Trophoblast cell (in vitro differentiated cells and primary cell): ENCODE data around the gene BCL3.
"Not testable (repeated sequence)": the region's sequence is repeated elsewhere in the genome, so short reads cannot be mapped to it uniquely, and the experiment has no call there.

Experiments used
- DNase-seq, 2 donors: peaks; one replicate each; pipeline ENCODE4 v3.0.0-alpha.2; 2016
- H2AFZ ChIP-seq: 2 replicates; pipeline ENCODE4 v1.6.1; 2013; ENCODE audit warnings: low read length, moderate library complexity, mild to moderate bottlenecking; ENCODE audit not compliant: insufficient read depth, poor library complexity
- H2AK5ac ChIP-seq: 2 replicates; pipeline ENCODE4 v1.6.1; 2013; ENCODE audit warnings: mild to moderate bottlenecking, low read length
- H2BK120ac ChIP-seq: 2 replicates; pipeline ENCODE4 v1.6.1; 2013; ENCODE audit warnings: low read length, mild to moderate bottlenecking, moderate library complexity; ENCODE audit not compliant: insufficient read depth, poor library complexity
- H2BK12ac ChIP-seq: 2 replicates; pipeline ENCODE4 v1.6.1; 2013; ENCODE audit warnings: mild to moderate bottlenecking, low read length, moderate library complexity
- H2BK5ac ChIP-seq: 2 replicates; pipeline ENCODE4 v1.6.1; 2013; ENCODE audit warnings: low read length, low read depth, moderate library complexity, mild to moderate bottlenecking; ENCODE audit not compliant: poor library complexity
- H3K14ac ChIP-seq: 2 replicates; pipeline ENCODE4 v1.6.1; 2013; ENCODE audit warnings: mild to moderate bottlenecking, low read length
- H3K18ac ChIP-seq: 2 replicates; pipeline ENCODE4 v1.6.1; 2013; ENCODE audit warnings: mild to moderate bottlenecking, low read length
- H3K23ac ChIP-seq: 2 replicates; pipeline ENCODE4 v1.6.1; 2013; ENCODE audit warnings: low read length
- H3K27ac ChIP-seq: 2 replicates; pipeline ENCODE4 v1.5.1; 2013; ENCODE audit warnings: low read depth, mild to moderate bottlenecking, inconsistent platforms, low read length, moderate library complexity
- H3K27me3 ChIP-seq: 2 replicates; pipeline ENCODE4 v1.6.1; 2013; ENCODE audit warnings: inconsistent platforms, mild to moderate bottlenecking, low read length, moderate library complexity; ENCODE audit not compliant: insufficient read depth
- H3K36me3 ChIP-seq, 2 experiments: 1 replicate in 1 of 2; 2 replicates in 1 of 2; pipeline ENCODE4 v1.6.1; 2013; ENCODE audit warnings: low read length in 2 of 2, mild to moderate bottlenecking in 2 of 2, moderate library complexity in 1 of 2; ENCODE audit not compliant: insufficient read depth in 2 of 2, control insufficient read depth in 1 of 2
- H3K4ac ChIP-seq: 2 replicates; pipeline ENCODE4 v1.6.1; 2013; ENCODE audit warnings: low read depth, mild to moderate bottlenecking, low read length, moderate library complexity
- H3K4me1 ChIP-seq, 2 experiments: 1 replicate in 1 of 2; 2 replicates in 1 of 2; pipeline ENCODE4 v1.6.1; 2013; ENCODE audit warnings: low read length in 2 of 2, mild to moderate bottlenecking in 2 of 2, moderate library complexity in 1 of 2; ENCODE audit not compliant: insufficient read depth in 2 of 2, control insufficient read depth in 1 of 2
- H3K4me2 ChIP-seq: 2 replicates; pipeline ENCODE4 v1.6.1; 2013; ENCODE audit warnings: inconsistent platforms, mild to moderate bottlenecking, low read length, moderate library complexity
- H3K4me3 ChIP-seq: 2 replicates; pipeline ENCODE4 v1.5.1; 2013; ENCODE audit warnings: mild to moderate bottlenecking, low read depth, low read length, inconsistent platforms
- H3K79me1 ChIP-seq: one replicate; pipeline ENCODE4 v1.6.1; 2013; ENCODE audit warnings: low read length
- H3K79me2 ChIP-seq: 2 replicates; pipeline ENCODE4 v1.6.1; 2013; ENCODE audit warnings: low read length, mild to moderate bottlenecking; ENCODE audit not compliant: control insufficient read depth, insufficient read depth, poor library complexity
- H3K9ac ChIP-seq: 2 replicates; pipeline ENCODE4 v1.6.1; 2013; ENCODE audit warnings: mild to moderate bottlenecking, low read length
- H3K9me3 ChIP-seq: 2 replicates; pipeline ENCODE4 v1.6.1; 2013; ENCODE audit warnings: low read depth, mild to moderate bottlenecking, control low read depth, inconsistent platforms, low read length; ENCODE audit not compliant: insufficient read depth
- H4K12ac ChIP-seq: 2 replicates; pipeline ENCODE4 v1.6.1; 2013; ENCODE audit warnings: low read depth, mild to moderate bottlenecking, low read length, moderate library complexity
- H4K8ac ChIP-seq: 2 replicates; pipeline ENCODE4 v1.6.1; 2013; ENCODE audit warnings: low read depth, mild to moderate bottlenecking, low read length, moderate library complexity
- H4K91ac ChIP-seq: one replicate; pipeline ENCODE4 v1.6.1; 2013; ENCODE audit warnings: low read depth, mild to moderate bottlenecking, low read length, moderate library complexity
- WGBS: extraction: QIAGEN DNeasy Blood & Tissue Kit; methylation state at CpG from one replicate; pipeline ENCODE4 v1.1.7; 2013; ENCODE audit warnings: missing lambda C conversion rate; ENCODE audit not compliant: insufficient read length, insufficient coverage; ENCODE audit errors: extremely low coverage; 5-methylcytosine and 5-hydroxymethylcytosine counted together

Gene BCL3

GRCh38 chr19:44707794-44708193, 40.7 kb upstream of the BCL3 start:
- Histone ChIP-seq H3K27ac (no peak overlapping the region), H2AFZ (no peak overlapping the region), H3K36me3 (no peaks in the 10 kb centered on the region), H2BK5ac (no peak overlapping the region), H3K79me1 (no peaks in the 10 kb centered on the region), H3K4me1 (no peaks in the 10 kb centered on the region), H3K9ac (no peak overlapping the region), H3K18ac (no peak overlapping the region), H2BK12ac (no peak overlapping the region), H2AK5ac (no peak overlapping the region), H3K79me2 (no peaks in the 10 kb centered on the region), H4K8ac (no peak overlapping the region), H3K4ac (no peak overlapping the region), H2BK120ac (no peak overlapping the region), H3K4me3 (no peak overlapping the region), H3K14ac (no peak overlapping the region), H4K91ac (no peak overlapping the region), H3K27me3 (no peaks in the 10 kb centered on the region), H3K23ac (no peak overlapping the region), H3K9me3 (peaks cover 5% of the 10 kb centered on the region), H4K12ac (no peak overlapping the region), H3K4me2 (no peak overlapping the region)
- DNase-seq: no peak
- no CpG with 5 or more reads among the region's 20 CpGs for WGBS

GRCh38 chr19:44708940-44709339, 39.6 kb upstream of the BCL3 start:
- Histone ChIP-seq H3K18ac (no peak overlapping the region), H3K27me3 (no peaks in the 10 kb centered on the region), H2AK5ac (no peak overlapping the region), H2BK120ac (no peak overlapping the region), H3K23ac (no peak overlapping the region), H2AFZ (no peak overlapping the region), H3K9me3 (peaks cover 5% of the 10 kb centered on the region), H4K8ac (no peak overlapping the region), H4K91ac (no peak overlapping the region), H2BK12ac (no peak overlapping the region), H3K14ac (no peak overlapping the region), H3K4me3 (no peak overlapping the region), H3K27ac (no peak overlapping the region), H4K12ac (no peak overlapping the region), H3K79me1 (no peaks in the 10 kb centered on the region), H3K4me2 (no peak overlapping the region), H3K4me1 (no peaks in the 10 kb centered on the region), H3K79me2 (no peaks in the 10 kb centered on the region), H3K36me3 (no peaks in the 10 kb centered on the region), H2BK5ac (no peak overlapping the region), H3K9ac (no peak overlapping the region), H3K4ac (no peak overlapping the region)
- no CpG with 5 or more reads among the region's 5 CpGs for WGBS
- DNase-seq: no peak

GRCh38 chr19:44709434-44710266, 38.9 kb upstream of the BCL3 start:
- not testable (repeated sequence) for H3K79me2 ChIP-seq, H4K12ac ChIP-seq, H3K14ac ChIP-seq, H3K9me3 ChIP-seq, H2AK5ac ChIP-seq, DNase-seq, H3K4me1 ChIP-seq, H3K4ac ChIP-seq, H4K8ac ChIP-seq, H4K91ac ChIP-seq, H3K23ac ChIP-seq, H2BK5ac ChIP-seq, H3K4me2 ChIP-seq, H2AFZ ChIP-seq, H3K4me3 ChIP-seq, H3K18ac ChIP-seq, H3K9ac ChIP-seq, H2BK12ac ChIP-seq, H3K36me3 ChIP-seq, H3K27me3 ChIP-seq, H2BK120ac ChIP-seq, H3K27ac ChIP-seq, H3K79me1 ChIP-seq
- no CpG with 5 or more reads among the region's 4 CpGs for WGBS

- Histone ChIP-seq H3K79me1 (no peaks in the 10 kb centered on the region), H2BK120ac (no peak overlapping the region), H3K27me3 (no peaks in the 10 kb centered on the region), H2BK12ac (no peak overlapping the region), H2AK5ac (no peak overlapping the region), H4K91ac (no peak overlapping the region), H3K9me3 (peaks cover 8% of the 10 kb centered on the region), H3K4me3 (no peak overlapping the region), H2AFZ (no peak overlapping the region), H3K23ac (no peak overlapping the region), H3K27ac (no peak overlapping the region), H2BK5ac (no peak overlapping the region), H3K14ac (no peak overlapping the region), H3K4ac (no peak overlapping the region), H4K12ac (no peak overlapping the region), H3K4me1 (no peaks in the 10 kb centered on the region), H4K8ac (no peak overlapping the region), H3K36me3 (no peaks in the 10 kb centered on the region), H3K79me2 (no peaks in the 10 kb centered on the region), H3K18ac (no peak overlapping the region), H3K4me2 (no peak overlapping the region), H3K9ac (no peak overlapping the region)
- no peak for DNase-seq
- no CpG with 5 or more reads among the region's 14 CpGs for WGBS
Observed at GRCh38 chr19:44710483-44710882, 38.0 kb upstream of the BCL3 start.
